DOHH2 (cell line): ENCODE measurements around the gene SWSAP1.

Experiments used
- EZH2phosphoT487 ChIP-seq: fragments of 200-600 bp; sonication (generic); IDR thresholded peaks from 2 replicates; pipeline ENCODE4 v1.6.1; 2017; ENCODE audit warnings: borderline replicate concordance, mild to moderate bottlenecking, antibody characterized with exemption, low read length, moderate library complexity, mixed read lengths
- TF ChIP-seq, protein P1 (sequence below): fragments of 200-600 bp; sonication (generic); IDR thresholded peaks from one replicate; pipeline ENCODE4 v1.5.1; 2014; ENCODE audit warnings: antibody characterized with exemption, mild to moderate bottlenecking, low read depth, low read length; ENCODE audit not compliant: poor library complexity, severe bottlenecking

DNA sequence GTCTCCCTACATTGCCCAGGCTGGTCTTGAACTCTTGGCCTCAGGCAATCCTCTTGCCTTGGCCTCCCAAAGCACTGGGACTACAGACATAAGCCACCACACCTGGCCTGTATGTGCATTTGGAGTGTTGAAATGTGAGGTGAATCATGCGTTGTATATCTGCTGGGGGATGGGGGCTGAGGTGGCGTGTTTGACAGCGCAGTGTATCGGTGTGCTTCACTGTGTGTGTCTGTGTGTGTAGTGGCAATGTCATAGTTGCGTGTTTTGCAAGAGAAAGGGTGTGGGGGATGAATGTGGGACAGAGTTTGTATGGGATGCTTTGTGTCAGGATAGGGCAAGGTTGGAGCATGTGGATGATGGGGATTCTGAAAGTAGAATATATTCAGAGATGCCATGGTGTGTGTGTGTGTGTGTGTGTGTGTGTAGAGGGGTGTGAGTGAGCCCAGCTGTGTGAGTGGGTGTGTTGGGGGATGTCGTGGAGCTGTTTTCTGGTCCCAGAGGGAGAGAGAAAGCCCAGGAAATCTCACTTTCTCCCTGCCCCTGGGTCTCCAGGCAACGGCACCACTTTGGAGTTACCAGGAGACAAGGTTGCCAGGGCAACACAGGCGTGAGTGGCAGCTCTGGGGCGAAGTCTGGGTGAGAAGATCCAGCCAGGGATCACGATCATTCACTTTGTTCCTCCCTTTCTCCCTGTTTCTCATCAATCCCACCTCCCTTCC lies 1.1 kb upstream of the SWSAP1 start:
- TF ChIP-seq, protein P1, sequence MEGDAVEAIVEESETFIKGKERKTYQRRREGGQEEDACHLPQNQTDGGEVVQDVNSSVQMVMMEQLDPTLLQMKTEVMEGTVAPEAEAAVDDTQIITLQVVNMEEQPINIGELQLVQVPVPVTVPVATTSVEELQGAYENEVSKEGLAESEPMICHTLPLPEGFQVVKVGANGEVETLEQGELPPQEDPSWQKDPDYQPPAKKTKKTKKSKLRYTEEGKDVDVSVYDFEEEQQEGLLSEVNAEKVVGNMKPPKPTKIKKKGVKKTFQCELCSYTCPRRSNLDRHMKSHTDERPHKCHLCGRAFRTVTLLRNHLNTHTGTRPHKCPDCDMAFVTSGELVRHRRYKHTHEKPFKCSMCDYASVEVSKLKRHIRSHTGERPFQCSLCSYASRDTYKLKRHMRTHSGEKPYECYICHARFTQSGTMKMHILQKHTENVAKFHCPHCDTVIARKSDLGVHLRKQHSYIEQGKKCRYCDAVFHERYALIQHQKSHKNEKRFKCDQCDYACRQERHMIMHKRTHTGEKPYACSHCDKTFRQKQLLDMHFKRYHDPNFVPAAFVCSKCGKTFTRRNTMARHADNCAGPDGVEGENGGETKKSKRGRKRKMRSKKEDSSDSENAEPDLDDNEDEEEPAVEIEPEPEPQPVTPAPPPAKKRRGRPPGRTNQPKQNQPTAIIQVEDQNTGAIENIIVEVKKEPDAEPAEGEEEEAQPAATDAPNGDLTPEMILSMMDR = no peak
- no peak for TF ChIP-seq EZH2phosphoT487
